A204.1 (cell line): ENCODE data around the gene PNMA8C.
"Not testable (repeated sequence)": the region's sequence is repeated elsewhere in the genome, so short reads cannot be mapped to it uniquely, and the experiment has no call there.

Source experiments
- FAIRE-seq: peaks from 2 replicates; lab custom pipeline; 2012; peaks lifted over from hg19 to GRCh38; lab: Jason Lieb, UNC

PNMA8C gene

DNA sequence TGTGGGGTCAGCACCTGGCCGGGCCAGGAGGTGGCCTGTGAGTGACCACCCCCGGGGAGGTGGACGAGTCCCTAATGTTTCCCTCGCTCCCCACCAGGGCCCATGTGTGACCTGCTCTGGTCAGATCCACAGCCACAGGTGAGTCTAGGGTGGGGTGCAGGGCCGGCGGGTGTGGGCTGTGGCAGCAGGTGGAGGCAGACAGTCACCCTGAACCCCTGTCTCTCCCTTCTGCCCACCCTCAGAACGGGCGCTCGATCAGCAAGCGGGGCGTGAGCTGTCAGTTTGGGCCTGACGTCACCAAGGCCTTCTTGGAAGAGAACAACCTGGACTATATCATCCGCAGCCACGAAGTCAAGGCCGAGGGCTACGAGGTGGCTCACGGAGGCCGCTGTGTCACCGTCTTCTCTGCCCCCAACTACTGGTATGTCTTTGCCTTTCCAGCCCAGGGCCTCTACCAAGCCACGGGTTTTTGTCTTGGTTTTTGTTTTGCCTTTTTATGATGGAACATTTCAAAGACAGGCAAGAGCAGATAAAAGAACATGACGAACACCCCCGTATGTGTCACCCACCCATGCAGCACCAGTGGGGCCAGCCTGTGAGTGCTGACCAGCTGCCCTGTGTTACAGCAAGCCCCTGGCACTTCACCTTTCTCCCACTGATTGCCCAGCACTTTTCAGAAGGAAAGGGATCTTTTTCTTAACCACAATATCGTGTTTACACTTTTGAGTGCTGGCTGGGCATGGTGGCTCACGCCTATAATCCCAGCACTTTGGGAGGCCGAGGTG lies 40.2 kb downstream of the PNMA8C start:
- no peak for FAIRE-seq

DNA sequence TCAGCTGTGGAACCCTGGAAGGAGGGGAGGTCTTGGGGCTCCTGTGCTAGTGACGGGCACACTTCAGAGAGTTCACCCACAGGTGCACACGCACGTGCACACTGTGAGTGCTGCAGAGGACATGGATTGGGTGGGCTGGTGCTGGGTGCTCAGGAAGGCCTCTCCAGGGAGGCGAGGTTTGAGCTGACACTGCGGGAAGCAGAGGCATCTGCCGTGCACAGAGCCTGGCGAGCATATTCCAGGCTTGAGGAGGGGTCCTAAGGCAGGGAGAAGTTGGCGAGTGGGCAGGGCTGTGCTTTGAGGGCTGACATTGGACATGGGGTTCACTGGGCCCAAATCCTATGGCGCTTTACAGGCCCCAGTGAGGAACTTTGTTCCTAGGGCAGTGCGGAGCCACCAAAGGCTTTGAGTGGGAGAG lies 41.0 kb downstream of the PNMA8C start:
- FAIRE-seq = no peak

DNA sequence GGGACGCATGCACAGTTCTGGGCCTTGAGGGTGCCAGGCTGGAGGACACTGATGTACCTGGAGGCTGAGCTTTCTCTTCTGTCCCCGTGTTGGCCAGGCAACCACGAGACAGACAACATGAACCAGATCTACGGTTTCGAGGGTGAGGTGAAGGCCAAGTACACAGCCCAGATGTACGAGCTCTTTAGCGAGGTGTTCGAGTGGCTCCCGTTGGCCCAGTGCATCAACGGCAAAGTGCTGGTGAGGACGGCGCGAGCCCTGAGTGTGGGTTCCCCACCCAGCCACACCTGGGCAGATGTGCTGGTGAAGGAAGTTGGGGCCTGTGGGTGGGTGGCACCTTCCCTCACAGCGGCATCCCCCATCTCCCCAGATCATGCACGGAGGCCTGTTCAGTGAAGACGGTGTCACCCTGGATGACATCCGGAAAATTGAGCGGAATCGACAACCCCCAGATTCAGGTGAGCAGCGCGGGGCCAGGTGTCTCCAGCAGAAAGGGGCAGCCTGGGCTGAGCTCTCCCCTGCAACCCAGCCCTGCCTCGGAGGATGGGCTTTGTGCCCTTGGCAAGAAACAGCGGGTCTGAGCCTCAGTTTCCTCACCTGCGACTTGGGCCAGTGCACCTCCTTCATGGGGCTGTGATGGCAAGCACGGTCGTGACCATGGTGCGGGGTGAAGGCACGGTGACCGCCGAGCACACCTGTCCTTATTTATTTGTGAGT lies 41.6 kb downstream of the PNMA8C start:
- no peak for FAIRE-seq

DNA sequence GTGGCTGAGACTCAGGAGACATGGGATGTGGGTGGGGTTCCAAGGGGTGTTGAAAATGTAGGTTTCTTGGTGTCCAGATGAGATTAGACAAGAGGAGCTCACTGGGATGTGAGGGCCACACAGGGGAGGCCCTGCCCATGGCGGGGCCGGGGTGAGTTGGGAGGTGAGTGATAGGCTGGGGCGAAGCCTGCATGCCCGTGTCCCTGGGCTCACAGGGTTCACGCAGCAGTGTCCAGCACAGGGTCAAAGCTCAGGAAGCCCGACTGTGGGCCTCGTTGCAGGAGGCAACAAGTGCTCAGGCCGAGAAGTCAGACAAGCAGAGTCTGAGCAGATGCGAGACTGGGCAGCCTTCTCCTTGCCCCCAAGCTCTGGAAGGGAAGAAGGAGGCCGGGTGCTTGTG lies 42.6 kb downstream of the PNMA8C start:
- FAIRE-seq = no peak

DNA sequence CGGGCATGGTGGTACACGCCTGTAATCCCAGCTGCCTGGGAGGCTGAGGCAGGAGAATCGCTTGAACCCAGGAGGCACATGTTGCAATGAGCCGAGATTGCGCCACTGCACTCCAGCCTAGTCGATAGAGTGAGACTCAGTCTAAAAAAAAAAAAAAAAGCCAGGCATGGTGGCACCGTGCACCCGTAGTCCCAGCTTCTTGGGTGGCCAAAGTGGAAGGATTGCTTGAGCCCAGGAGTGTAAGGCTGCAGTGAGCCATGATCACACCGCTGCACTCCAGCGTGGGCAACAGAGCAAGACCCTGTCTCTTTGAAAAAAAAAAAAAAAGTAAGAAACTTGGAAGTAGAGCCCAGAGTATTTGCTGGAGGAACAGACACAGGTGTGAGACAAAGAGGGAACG lies 43.1 kb downstream of the PNMA8C start:
- FAIRE-seq = no peak

DNA sequence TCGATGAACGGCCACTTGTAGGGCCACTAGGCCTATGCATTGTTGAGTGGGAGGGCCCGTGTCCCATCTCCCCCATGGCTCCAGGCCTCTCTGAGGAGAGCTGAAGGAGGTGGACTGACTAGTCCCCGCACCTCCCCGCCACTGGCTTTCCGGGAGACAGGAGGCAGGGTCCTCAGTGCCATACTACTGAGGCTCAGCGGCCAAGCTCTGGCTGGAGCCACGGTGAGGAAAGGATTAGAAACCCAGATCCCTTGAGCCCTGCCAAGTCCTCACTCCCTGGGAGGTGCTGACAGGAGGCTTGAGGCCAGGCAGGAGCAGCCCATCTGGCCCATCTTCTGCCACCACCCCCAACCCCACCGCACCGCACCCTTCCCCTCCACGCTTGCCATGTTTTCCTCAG lies 44.3 kb downstream of the PNMA8C start:
- no peak for FAIRE-seq

DNA sequence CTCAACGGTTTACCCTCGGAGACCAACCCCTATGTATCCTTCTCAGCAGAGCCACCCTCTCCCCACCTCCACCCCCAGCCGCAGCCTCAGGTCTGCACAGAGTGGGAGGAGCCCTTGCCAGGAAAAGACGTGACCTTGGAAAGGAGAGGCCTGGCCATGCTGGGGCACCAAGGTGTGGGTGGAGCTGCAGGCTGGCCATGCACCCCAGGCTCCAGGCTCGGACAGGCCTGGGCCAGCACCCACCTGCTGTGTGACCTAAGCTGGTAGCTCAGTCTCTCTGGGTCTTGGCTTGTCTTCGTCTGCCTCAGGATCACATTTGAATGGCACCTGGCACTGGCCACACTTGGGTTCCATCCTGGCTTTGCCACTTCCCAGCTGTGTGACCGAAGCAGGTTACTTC lies 44.9 kb downstream of the PNMA8C start:
- FAIRE-seq = no peak

DNA sequence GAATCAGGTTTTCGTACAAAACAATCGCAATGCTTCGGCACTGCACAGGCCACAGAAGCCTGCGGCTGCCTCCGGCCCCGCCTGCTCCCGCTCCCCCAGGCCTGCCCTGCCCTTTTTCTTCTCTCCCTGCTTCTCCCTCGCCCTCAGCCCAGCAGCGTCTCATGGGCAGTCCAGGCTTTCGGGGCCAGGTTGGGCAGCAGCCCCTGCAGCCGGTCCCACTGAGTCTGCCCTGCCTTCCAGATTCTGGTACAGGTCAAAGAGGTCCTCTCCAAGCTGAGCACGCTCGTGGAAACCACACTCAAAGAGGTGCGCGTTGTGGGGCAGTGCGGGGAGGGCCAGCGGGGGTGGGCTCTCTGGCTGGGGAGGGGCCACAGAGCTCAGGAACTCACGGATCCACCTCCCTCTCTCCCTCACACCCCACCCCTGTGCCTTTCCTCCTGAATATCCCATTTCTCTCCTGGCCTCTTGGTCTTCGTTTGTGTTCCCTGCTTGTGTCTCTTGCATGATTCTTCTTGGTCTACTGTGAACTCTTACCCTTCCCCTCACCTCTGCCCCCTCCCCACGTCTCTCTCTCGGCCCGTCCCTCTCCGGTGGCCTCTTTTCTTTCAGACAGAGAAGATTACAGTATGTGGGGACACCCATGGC lies 45.4 kb downstream of the PNMA8C start:
- no peak for FAIRE-seq

DNA sequence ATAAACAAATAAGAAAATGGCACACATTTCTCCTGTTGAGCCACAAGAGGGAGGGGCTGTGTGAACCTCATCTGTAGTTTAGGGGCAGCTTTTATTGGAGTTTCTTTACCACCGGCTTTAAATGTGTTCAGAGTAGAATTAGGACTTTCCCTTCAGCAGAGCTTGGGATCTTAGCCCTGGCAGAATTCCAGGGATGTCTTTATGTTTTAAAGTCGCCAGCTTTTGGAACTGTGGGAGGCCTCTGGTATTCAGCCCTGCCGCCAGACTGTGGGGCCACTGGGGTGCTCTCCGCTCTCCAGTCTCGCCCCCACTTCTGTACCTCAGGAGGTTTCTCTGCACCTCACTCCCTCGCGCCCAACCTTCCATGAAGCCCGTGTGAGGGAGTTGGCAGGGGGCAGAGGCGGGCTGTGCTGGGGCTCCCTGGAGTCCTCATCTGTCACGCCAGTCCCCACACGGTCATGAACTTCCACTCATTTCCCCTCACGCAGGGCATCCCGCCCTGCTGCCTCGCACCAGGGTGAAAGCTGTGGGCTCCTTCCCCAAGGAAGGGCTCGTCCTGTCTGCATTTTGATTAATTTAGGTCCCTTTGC lies 46.9 kb downstream of the PNMA8C start:
- no peak for FAIRE-seq

DNA sequence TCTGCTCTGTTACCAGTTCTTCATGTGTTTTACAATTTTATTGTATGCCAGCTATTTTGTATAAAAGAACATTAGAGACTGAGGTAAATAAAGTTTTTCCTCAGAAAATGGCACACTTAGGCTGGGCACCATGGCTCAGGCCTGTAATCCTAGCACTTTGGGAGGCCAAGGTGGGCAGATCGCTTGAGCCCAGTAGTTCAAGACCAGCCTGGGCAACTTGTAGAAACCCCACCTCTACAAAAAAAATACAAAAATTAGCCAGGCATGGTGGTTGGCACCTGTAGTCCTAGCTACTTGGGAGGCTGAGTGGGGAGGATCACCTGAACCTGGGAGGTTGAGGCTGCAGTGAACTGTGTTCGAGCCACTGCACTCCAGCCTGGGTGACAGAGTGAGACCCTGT lies 47.4 kb downstream of the PNMA8C start:
- no peak for FAIRE-seq

DNA sequence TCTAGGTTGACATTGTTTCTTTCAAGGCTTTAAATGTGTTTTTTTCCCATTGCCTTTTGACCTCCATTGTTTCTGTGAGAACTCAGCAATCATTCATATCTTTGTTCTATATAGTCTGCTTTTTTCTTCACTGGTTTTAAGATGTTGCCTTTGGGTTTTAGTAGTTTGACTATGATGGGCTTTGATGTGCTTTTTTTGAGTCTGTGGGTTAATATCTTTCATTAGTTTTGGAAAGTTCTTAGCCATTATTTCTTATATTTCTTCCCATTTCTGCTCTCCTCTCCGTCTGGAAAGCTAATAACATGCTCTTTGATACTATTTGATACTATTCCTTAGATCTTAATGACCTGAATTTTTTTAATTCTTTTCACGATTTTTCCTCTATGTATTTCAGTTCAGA lies 48.0 kb downstream of the PNMA8C start:
- no peak for FAIRE-seq

DNA sequence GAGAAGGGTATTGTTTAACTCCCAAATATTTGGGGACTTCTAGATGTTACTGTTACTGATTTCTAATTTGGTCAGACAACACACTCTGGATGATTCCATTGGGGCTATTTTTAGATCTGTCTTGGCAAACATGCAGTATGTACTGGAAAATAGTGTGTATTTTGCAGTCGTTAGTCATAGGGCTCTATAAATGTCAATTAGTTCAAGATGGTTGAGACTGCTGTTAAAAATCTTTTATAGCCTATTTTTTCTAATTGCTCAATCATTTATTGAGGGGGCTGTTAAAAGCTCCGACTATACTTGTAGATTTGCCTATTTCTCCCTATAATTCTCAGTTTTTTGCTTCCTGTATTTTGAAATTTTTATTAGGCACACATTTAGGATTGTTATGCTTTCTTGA lies 50.5 kb downstream of the PNMA8C start:
- no peak for FAIRE-seq

DNA sequence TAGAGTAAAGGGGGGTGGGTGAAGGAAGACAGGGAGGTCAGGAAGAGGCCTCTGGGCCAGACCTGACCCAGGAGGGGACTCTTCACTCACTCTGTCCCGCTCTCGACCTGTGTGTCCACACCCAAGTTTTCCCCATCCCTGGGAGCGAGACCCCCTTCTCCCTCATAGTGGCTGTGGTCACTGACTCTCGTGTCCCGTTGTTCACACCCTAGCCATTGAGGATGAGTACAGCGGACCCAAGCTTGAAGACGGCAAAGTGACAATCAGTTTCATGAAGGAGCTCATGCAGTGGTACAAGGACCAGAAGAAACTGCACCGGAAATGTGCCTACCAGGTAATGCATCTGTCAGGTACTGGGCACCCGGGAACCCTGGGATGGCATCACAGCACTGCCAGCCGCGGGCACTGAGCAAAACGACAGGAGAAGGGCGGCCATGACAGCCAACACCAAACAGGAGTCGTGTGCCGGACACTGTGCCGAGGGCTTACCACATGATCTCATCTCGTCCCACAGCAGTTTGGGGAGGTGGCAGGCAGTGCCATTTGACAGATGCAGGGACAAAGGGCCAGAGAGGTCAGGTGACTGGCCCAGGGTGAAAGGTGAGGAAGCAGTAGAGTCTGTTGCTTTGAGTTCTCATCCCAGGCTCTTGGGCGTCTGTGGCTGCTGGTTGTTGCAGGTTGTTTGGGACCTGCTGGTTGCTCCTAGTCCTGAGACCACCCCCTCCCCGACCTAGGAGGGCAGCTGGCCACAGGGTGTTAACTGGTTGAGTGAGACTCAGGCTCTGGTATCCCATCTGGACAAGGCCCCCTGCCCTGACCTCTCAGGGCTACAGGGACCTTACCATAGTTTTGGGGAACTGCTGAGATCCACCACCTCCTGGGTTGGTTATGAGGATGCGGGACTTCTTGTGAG lies 52.2 kb downstream of the PNMA8C start:
- FAIRE-seq = no peak

DNA sequence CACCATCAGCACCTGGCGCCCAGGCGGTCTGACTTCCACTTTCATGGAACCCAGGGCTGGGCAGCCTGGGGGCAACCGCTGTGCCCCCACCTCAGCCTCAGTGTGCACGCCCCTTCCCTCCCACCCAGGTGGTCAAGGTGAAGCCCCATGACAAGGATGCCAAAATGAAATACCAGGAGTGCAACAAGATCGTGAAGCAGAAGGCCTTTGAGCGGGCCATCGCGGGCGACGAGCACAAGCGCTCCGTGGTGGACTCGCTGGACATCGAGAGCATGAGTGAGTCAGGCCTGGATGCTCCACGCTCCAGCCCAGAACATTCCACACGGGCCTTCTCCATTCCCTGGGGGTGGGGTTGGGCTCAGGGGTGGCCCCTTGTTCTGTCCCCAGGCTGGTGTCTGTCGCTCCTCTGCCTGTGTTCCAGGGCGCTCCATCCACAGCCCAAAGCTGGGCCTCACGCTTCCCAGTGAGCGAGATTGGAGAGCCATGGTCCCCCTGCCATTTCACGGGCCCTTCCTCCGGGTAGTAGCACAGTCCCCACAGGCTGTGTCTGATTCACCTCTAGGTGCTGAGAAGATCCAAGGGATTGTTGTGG lies 53.2 kb downstream of the PNMA8C start:
- FAIRE-seq = not testable (repeated sequence)
